Muscle of leg (tissue), 11 donors: ENCODE measurements around the gene RILPL1. TPM values are rescaled to one million over a fixed set of nuclear protein-coding genes. Genes with fewer than 3 reads are reported as not detected.
"Not testable (repeated sequence)": the region's sequence is repeated elsewhere in the genome, so short reads cannot be mapped to it uniquely, and the experiment has no call there.

Experiments
- DNase-seq: peaks from one replicate; pipeline ENCODE4 v3.0.0; 2013
- H3K27ac ChIP-seq: one replicate; pipeline ENCODE4 v1.5.1; 2013; ENCODE audit warnings: mild to moderate bottlenecking, low read length, control low read depth
- H3K27me3 ChIP-seq: one replicate; pipeline ENCODE4 v1.6.1; 2013; ENCODE audit warnings: low read length; ENCODE audit not compliant: control insufficient read depth, insufficient read depth
- H3K36me3 ChIP-seq: one replicate; pipeline ENCODE4 v1.6.1; 2013; ENCODE audit warnings: low read length; ENCODE audit not compliant: control insufficient read depth, insufficient read depth
- H3K4me1 ChIP-seq: one replicate; pipeline ENCODE4 v1.6.1; 2013; ENCODE audit warnings: low read length; ENCODE audit not compliant: control insufficient read depth, insufficient read depth
- H3K4me3 ChIP-seq: one replicate; pipeline ENCODE4 v1.5.1; 2013; ENCODE audit warnings: low read length, control low read depth
- H3K9me3 ChIP-seq: replicated peaks from 2 replicates; pipeline ENCODE4 v1.6.1; 2013; ENCODE audit warnings: low read depth, low read length; ENCODE audit not compliant: control insufficient read depth
- WGBS: methylation state at CpG from one replicate; pipeline ENCODE4 v1.1.5; 2013; ENCODE audit warnings: missing lambda C conversion rate; ENCODE audit not compliant: insufficient coverage; 5-methylcytosine and 5-hydroxymethylcytosine counted together
- polyA plus RNA-seq, 8 donors: library from polyadenylated mRNA; unstranded; fragments of 120-200 nt; gene quantifications; one replicate each; pipeline versions ENCODE4 v1.2.1 to v1.2.3, GENCODE V29; 2013; ENCODE audit warnings: inconsistent platforms in 1 of 8, low replicate concordance in 1 of 8; ENCODE audit not compliant: insufficient read length in 8 of 8, insufficient read depth in 1 of 8
- total RNA-seq: library from RNA; stranded (reverse); fragments of 120-200 nt; gene quantifications from one replicate; pipeline ENCODE4 v1.2.4, GENCODE V29; 2013

RILPL1 gene
- total and polyA plus RNA-seq, 9 donors, result 24.8 to 38.3 (median 30.7) TPM

DNA sequence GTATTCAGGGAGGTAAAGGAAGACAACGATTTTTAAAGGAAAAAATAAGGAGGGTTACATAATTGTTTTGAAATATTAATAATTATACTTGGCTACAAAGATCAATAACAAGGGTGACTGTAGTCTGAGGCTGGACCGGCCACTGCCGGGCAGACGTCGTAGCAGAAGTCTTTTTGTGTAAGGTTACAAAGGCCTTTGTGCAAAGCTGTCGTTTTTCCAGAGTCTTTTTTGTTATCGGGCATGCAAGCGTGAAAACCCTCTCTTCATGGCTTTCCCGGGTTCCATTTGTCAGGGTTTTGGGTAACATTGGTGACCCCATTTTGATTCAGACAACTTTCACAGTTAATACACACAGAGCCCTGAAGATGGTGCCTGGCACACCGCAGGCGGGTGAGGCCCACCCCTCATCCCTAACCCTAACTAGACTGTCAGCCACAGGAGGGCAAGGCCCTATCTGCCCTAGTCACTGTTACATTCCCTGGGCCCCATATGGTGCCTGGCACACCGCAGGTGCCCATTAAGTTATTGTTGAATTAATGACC lies 31.3 kb downstream of the RILPL1 start:
- no peak overlapping the region for H3K27ac ChIP-seq
- H3K9me3 ChIP-seq, result no peaks in the 10 kb centered on the region
- H3K36me3 ChIP-seq, result peaks cover 37% of the 10 kb centered on the region
- H3K4me1 ChIP-seq, result no peaks in the 10 kb centered on the region
- WGBS, result 100% methylated on average over 3 of the region's 12 CpGs
- DNase-seq, result no peak
- no peak overlapping the region for H3K4me3 ChIP-seq
- H3K27me3 ChIP-seq, result no peaks in the 10 kb centered on the region

DNA sequence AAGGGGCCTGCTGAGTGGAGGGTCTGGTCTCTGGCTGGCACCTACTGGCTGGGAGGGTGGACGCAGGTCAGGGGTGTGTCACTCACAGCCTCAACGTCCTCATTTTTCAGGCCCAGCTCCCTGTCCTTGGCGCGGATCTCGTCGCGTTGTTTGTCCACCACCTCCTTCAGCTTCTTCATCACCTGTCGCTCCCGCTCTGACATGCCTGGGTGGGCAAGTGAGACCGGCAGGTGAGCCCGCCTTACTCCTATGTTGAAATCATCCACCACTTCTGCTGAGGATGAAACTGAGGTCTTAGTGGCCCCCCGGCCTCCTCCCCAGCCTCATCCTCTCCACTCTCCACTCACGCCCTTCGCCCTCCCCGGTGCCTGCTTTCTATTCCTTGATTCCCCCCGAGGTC lies 34.2 kb downstream of the RILPL1 start:
- WGBS, result 97% methylated on average over 11 of the region's 16 CpGs
- Histone ChIP-seq H3K9me3 (no peaks in the 10 kb centered on the region), H3K27ac (no peak overlapping the region), H3K4me3 (no peak overlapping the region), H3K4me1 (no peaks in the 10 kb centered on the region), H3K27me3 (no peaks in the 10 kb centered on the region), H3K36me3 (peaks cover 37% of the 10 kb centered on the region)
- no peak for DNase-seq

DNA sequence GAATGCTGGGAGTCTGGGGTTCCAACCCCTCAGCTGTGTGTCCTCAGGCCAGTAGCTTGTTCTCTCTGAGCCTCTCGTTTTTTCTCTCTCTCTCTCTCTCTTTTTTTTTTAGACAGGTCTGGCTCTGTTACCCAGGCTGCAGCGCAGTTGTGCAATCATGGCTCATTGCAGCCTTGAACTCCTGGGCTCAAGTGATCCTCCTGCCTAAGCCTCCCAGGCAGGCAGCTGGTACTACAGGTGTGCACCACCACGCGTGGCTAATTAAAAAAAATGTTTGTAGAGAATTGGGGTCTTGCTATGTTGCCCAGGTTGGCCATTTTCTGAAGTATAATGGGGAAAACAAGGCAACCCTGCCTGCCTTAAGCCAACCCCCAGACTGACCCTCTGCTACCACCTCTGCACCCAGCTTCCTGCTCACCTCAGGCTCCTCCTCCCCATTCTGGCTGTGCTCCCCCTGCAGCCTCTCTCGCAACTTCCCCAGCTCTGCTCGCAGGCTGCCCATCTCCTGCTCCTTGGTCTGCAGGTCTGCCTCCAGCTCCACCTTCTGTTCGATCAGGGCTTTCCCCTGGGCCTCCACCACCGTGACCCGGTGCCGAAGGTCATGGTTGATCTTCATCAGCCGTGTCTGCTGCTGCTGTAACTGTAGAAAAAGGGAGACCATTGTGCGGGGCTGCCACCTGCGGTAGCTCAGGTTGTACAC lies 35.2 kb downstream of the RILPL1 start:
- no peak overlapping the region for H3K4me3 ChIP-seq
- 92% methylated on average over 11 of the region's 13 CpGs for WGBS

DNA sequence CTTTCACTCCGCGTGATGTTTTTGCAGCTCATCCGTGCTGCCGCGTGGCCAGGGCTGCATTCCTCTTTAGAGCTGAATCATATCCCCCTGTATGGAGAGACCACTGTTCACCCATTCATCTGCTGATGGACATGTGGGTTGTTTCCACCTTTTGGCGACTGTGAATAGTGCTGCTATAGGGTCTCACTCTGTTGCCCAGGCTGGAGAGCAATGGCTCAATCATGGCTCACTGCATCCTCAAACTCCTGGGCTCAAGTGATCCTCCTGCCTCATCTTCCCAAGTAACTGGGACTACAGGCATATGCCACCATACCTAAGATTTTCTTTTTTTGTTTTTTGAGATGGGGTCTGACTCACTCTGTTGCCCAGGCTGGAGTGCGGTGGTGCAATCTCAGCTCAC lies 36.5 kb downstream of the RILPL1 start:
- H3K36me3 ChIP-seq, result peaks cover 38% of the 10 kb centered on the region
- H3K4me1 ChIP-seq, result peaks cover 2% of the 10 kb centered on the region
- no CpG with 5 or more reads among the region's 7 CpGs for WGBS
- H3K4me3 ChIP-seq, result no peak overlapping the region
- no peak for DNase-seq
- no peak overlapping the region for H3K27ac ChIP-seq
- H3K27me3 ChIP-seq, result no peaks in the 10 kb centered on the region
- no peaks in the 10 kb centered on the region for H3K9me3 ChIP-seq

More for the DNA sequence above, 35.2 kb downstream of the RILPL1 start:
- Histone ChIP-seq H3K9me3 (no peaks in the 10 kb centered on the region), H3K4me1 (no peaks in the 10 kb centered on the region), H3K27ac (no peak overlapping the region), H3K36me3 (peaks cover 38% of the 10 kb centered on the region), H3K27me3 (no peaks in the 10 kb centered on the region)
- DNase-seq, result no peak

DNA sequence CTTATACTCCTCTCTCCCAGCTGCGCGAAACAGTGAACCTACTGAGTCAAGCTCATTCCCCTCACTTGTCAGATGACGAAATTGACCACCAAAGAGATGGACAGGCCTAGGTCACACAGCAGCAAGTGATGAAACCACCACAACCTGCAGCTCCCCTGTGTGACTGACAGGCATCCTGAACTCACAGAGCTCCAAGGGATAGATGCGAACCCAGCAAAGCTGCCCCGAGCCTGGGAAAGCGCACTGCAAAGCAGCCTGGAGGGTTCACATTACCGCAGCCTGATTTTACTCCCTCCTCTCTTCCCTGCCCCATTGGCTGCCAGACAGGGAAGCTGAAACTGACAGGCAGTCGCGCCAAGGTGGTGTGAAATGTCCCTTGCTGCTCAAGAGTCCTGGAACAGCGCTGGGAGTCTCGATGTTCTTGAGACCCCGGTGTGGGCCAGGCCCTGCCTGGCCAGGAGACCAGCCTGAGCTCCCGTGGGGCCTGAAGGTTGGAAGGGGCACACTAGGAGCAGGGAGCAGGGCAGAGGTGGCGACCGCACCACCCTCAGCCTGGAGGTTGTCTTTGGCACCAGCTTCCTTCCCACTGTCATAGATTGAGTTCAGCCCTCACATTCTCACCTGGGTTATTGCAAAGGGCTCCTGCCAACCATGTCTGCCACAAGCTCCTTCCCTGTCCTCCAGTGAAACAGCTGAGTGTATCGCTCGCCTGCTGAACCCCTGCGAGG lies 39.2 kb downstream of the RILPL1 start:
- no peak overlapping the region for H3K4me3 ChIP-seq
- peaks cover 49% of the 10 kb centered on the region for H3K36me3 ChIP-seq
- WGBS, result 76% methylated on average over 18 of the region's 18 CpGs
- H3K27ac ChIP-seq, result no peak overlapping the region
- H3K9me3 ChIP-seq, result no peaks in the 10 kb centered on the region
- peaks cover 2% of the 10 kb centered on the region for H3K4me1 ChIP-seq
- no peaks in the 10 kb centered on the region for H3K27me3 ChIP-seq
- DNase-seq, result no peak

DNA sequence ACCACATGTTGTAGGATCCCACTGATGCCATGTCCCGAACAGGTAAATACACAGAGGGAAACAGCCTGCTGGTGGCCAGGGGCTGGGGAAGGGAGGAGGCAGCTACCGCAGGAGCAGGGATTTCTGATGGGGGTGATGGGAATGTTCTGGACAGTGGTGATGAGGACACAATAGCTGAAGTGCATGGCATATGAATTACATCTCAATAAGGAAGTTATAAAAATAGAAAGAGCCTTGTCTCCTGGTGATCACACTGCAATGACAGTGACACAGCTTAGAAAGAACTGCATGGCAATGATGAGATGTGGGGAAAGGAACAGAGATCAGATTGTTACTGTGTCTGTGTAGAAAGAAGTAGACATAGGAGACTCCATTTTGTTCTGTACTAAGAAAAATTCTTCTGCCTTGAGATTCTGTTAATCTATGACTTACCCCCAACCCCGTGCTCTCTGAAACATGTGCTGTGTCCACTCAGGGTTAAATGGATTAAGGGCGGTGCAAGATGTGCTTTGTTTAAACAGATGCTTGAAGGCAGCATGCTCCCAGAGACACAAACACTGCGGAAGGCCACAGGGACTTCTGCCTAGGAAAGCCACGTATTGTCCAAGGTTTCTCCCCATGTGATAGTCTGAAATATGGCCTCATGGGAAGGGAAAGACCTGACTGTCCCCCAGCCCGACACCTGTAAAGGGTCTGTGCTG lies 41.0 kb downstream of the RILPL1 start:
- H3K4me1 ChIP-seq, H3K9me3 ChIP-seq, H3K27me3 ChIP-seq, DNase-seq, H3K27ac ChIP-seq, H3K4me3 ChIP-seq: not testable (repeated sequence)
- H3K36me3 ChIP-seq, result peaks cover 34% of the 10 kb centered on the region
- WGBS, result 52% methylated on average over 3 of the region's 7 CpGs

DNA sequence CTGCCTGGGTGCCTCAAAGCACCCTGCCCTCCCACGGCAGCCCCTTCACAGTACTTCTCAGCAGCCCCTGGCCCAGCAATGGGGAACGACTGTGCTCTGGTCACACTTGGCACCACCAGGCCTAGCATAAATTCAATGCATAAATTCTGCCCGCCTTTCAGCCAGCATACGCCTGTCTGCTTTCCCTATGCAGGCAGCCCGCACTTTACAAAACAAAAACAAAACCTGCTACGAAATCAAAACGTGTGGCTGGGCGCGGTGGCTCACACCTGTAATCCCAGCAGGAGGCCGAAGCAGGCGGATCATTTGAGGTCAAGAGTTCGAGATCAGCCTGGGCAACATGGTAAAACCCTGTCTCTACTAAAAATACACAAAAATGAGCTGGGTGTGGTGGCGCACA lies 42.0 kb downstream of the RILPL1 start:
- no peak for DNase-seq
- 88% methylated on average over 11 of the region's 13 CpGs for whole genome bisulfite sequencing

DNA sequence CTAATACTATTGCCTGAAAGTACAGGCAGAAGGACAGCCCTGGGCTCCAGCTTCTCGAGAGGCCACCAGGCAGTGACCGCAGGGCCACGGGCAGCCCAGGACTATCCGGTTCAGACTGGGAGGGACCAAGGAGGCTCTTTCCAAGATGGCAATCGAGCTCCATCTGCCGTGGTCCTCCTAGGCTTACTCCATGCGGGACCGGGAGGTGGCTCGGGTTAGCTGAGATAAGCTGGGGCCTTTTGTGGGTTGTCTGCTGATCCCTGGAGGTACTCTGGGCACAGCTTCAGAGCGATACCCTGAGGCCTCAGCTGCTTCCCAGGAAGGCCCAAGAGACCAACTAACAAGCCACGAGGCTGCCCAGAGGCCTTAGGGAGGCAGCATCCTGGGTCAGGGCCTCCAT lies 42.5 kb downstream of the RILPL1 start:
- DNase-seq, result no peak
- 85% methylated on average over 7 of the region's 11 CpGs for WGBS
- H3K9me3 ChIP-seq, result no peaks in the 10 kb centered on the region
- H3K36me3 ChIP-seq, result peaks cover 28% of the 10 kb centered on the region
- no peaks in the 10 kb centered on the region for H3K27me3 ChIP-seq
- no peak overlapping the region for H3K4me3 ChIP-seq
- H3K4me1 ChIP-seq, result peaks cover 7% of the 10 kb centered on the region
- H3K27ac ChIP-seq, result no peak overlapping the region

More for the DNA sequence above, 42.0 kb downstream of the RILPL1 start:
- Histone ChIP-seq H3K36me3 (peaks cover 31% of the 10 kb centered on the region), H3K4me3 (no peak overlapping the region), H3K27ac (no peak overlapping the region), H3K9me3 (no peaks in the 10 kb centered on the region), H3K4me1 (peaks cover 7% of the 10 kb centered on the region), H3K27me3 (no peaks in the 10 kb centered on the region)

DNA sequence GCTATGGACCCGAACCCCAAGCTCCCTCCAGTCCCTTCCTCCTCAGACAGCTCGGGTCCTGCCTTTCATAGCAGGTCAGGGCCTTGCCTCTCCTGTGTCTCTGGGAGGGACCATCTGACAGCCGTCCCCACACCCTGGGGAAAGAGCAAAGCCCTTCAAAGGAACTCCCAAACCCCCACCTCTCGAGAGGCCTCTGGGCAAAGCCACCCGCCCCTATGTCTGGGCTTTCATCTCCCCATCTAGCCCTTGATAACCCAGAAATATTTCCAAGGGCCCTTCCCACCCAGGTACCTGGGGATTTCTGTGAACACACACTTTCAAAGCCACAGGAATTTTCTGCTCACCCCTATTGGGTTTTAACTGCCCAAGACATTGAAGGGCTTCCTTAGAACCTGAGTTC lies 43.4 kb downstream of the RILPL1 start:
- Histone ChIP-seq H3K27ac (no peak overlapping the region), H3K27me3 (no peaks in the 10 kb centered on the region), H3K36me3 (peaks cover 37% of the 10 kb centered on the region), H3K9me3 (no peaks in the 10 kb centered on the region), H3K4me1 (peaks cover 7% of the 10 kb centered on the region), H3K4me3 (no peak overlapping the region)
- no peak for DNase-seq
- 59% methylated on average over 5 of the region's 5 CpGs for WGBS

DNA sequence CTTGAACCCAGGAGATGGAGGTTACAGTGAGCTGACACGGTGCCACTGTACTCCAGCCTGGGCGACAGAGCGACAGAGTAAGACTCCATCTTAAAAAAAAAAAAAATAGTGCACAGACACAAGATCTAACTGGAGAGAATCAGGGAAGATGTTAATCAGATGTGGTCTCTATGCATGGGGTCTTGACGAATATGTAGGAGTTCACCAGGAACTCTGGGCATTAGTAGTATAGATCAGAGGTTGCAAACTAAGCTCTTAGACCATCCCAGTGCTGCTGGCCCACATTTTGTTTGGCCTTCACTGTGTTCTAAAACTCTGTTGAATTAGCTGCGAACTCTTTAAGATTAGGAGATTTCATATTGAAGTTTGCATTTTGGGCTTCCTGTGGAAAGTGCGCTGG lies 43.9 kb downstream of the RILPL1 start:
- Histone ChIP-seq H3K4me1 (peaks cover 7% of the 10 kb centered on the region), H3K27ac (no peak overlapping the region)
- WGBS, result 95% methylated on average over 4 of the region's 6 CpGs

More for the DNA sequence above, 43.9 kb downstream of the RILPL1 start:
- H3K27me3 ChIP-seq, result no peaks in the 10 kb centered on the region
- H3K4me3 ChIP-seq, result no peak overlapping the region
- DNase-seq, result no peak
- no peaks in the 10 kb centered on the region for H3K9me3 ChIP-seq
- H3K36me3 ChIP-seq, result peaks cover 39% of the 10 kb centered on the region
